A549 (cell line): ENCODE data around the gene UFM1.

Experiments
- ATOH8 ChIP-seq: fragments of 250-450 bp; sonication (Bioruptor Pico); IDR thresholded peaks from 2 replicates; pipeline ENCODE4 v1.5.0; 2020; ENCODE audit warnings: low read depth, mild to moderate bottlenecking, moderate library complexity
- CEBPB ChIP-seq, 2 experiments: fragments of >200 bp in 1 of 2; sonication (Bioruptor Twin) in 1 of 2; formaldehyde crosslinking in 1 of 2; IDR thresholded peaks; 2 replicates each; pipeline ENCODE4 v1.6.1; 2012 to 2016
- CTCF ChIP-seq: fragments of >200 bp; sonication (Bioruptor Twin); formaldehyde crosslinking; IDR thresholded peaks from 3 replicates; pipeline ENCODE4 v1.5.1; 2016
- EP300 ChIP-seq, 2 experiments: fragments of >200 bp; sonication (Bioruptor Twin); formaldehyde crosslinking; IDR thresholded peaks; 2 replicates in 1 of 2; 3 replicates in 1 of 2; pipeline ENCODE4 v1.6.1; 2016 to 2017
- NFE2L2 ChIP-seq: fragments of 150-350 bp; conservative IDR thresholded peaks from 2 replicates; pipeline ENCODE4 v1.6.1; 2014; ENCODE audit warnings: low read length
- NPAS2 ChIP-seq: fragments of 250-450 bp; sonication (Bioruptor Pico); IDR thresholded peaks from 2 replicates; pipeline ENCODE4 v1.8.0; 2022; ENCODE audit warnings: mild to moderate bottlenecking, moderate library complexity, borderline replicate concordance
- REST ChIP-seq: fragments of 200-600 bp; sonication (generic); IDR thresholded peaks from 2 replicates; pipeline ENCODE4 v1.6.1; 2016; ENCODE audit warnings: antibody characterized with exemption, mild to moderate bottlenecking, moderate library complexity
- ZSCAN20 ChIP-seq: fragments of 250-450 bp; sonication (Bioruptor Pico); IDR thresholded peaks from 2 replicates; pipeline ENCODE4 v1.8.0; 2022; ENCODE audit warnings: mild to moderate bottlenecking, moderate library complexity

- TF ChIP-seq CTCF (no peak), NPAS2 (CRISPR knock-in tag) (no peak), EP300 (IDR thresholded peaks at IDR 0.05) (no peak), ZSCAN20 (CRISPR knock-in tag) (no peak), REST (no peak), ATOH8 (CRISPR knock-in tag) (no peak), CEBPB (IDR thresholded peaks at IDR 0.05) (no peak), NFE2L2 (no peak)
These were observed 49.9 kb downstream of the UFM1 start for GRCh38 chr13:38399535-38399934.
